ENCODE results near the gene CLK3.

GRCh38 chr15:74621546-74621920, 5.9 kb downstream of the CLK3 start:
- TF ChIP-seq CTCF (IDR thresholded peaks at IDR 0.05) (no peak), POLR2A (IDR thresholded peaks at IDR 0.05) (no peak)

Measured in esophagus squamous epithelium (tissue), 4 donors.